Pancreas (tissue), 10 donors: ENCODE measurements around the gene HOXD12. TPM values are rescaled to one million over a fixed set of nuclear protein-coding genes. Genes with fewer than 3 reads are reported as not detected.

Source experiments
- ATAC-seq, 4 donors: fragments of 200-7000 bp; cut with Tn5 transposase; one replicate each; pipeline versions ENCODE4 v1.8.0 to v1.9.1; 2020; ENCODE audit warnings: mild to moderate bottlenecking in 4 of 4, moderate library complexity in 4 of 4
- DNase-seq, 6 donors: peaks; one replicate each; pipeline ENCODE4 v3.0.0-alpha.2; 2020
- FAIRE-seq: peaks from 2 replicates; lab custom pipeline; 2012; peaks lifted over from hg19 to GRCh38; lab: Jason Lieb, UNC
- H3K27ac ChIP-seq, 4 donors: fragments of 200-600 bp; sonication (generic); 1 replicate in 3 of 4; 2 replicates in 1 of 4; pipeline versions ENCODE4 v1.5.0 to v1.8.0; 2020
- H3K27me3 ChIP-seq, 4 donors: fragments of 200-600 bp; one replicate each; pipeline ENCODE4 v1.8.0; 2021
- H3K36me3 ChIP-seq, 3 donors: fragments of 200-600 bp; sonication (generic) in 1 of 3; one replicate each; pipeline versions ENCODE4 v1.5.0 to v1.8.0; 2020 to 2021
- H3K4me1 ChIP-seq, 3 donors: fragments of 200-600 bp; one replicate each; pipeline ENCODE4 v1.8.0; 2021
- H3K4me3 ChIP-seq, 4 donors: fragments of 200-600 bp; sonication (generic) in 2 of 4; one replicate each; pipeline versions ENCODE4 v1.5.0 to v1.8.0; 2020 to 2021
- H3K9me3 ChIP-seq, 4 donors: fragments of 200-600 bp; one replicate each; pipeline ENCODE4 v1.8.0; 2021
- WGBS, 2 donors: extraction: QIAGEN DNeasy Blood & Tissue Kit; methylation state at CpG; one replicate each; pipeline ENCODE4 v1.1.7; 2013; 5-methylcytosine and 5-hydroxymethylcytosine counted together
- intact Hi-C, 3 donors: fragments of 100-400 bp; cut with DNase I; formaldehyde crosslinking; loops; one replicate each; pipeline versions ENCODE4 v1.11.1 to v1.14.2; 2022
- polyA plus RNA-seq, 2 donors: library from polyadenylated mRNA; stranded (reverse); fragments of 200-250 nt; gene quantifications; one replicate each; pipeline ENCODE4 v1.2.3, GENCODE V29; 2013
- total RNA-seq, 6 donors: library from RNA; stranded (reverse); fragmentation: NEBNext Ultra II Directional in 4 of 6; extraction: Animal tissue kit (Norgen Biotek cat#: 25700) in 4 of 6; gene quantifications; one replicate each; pipeline versions ENCODE4 v1.2.1 to v1.2.4, GENCODE V29; 2021 to 2023
- TF ChIP-seq, protein P1 (sequence below), 4 donors: fragments of 200-600 bp; sonication (generic) in 3 of 4; IDR thresholded peaks; one replicate each; pipeline versions ENCODE4 v1.5.0 to v1.8.0; 2021; ENCODE audit warnings: antibody characterized with exemption in 4 of 4
- donor health status: healthy with polysubstance abuse.
- donor health status: DM: no; HTN: no; CAD: no; lungs with moderate emphysema.
- donor health status: DM: no; HTN: no; CAD: no.
- donor health status: control.
- donor health status: control.
- donor health status: Bipolar disorder and iron deficiency.
- donor health status: DM: yes; HTN: yes; CAD: no.
- donor health status: DM: no; HTN: no; CAD: no.
- donor health status: DM: no; HTN: no; CAD: no.
- donor health status: DM: yes; HTN: yes; CAD: no.

HOXD12 gene
- total and polyA plus RNA-seq, 8 donors: not detected

GRCh38 chr2:176111309-176111663 is 11.7 kb downstream of the HOXD12 start:
- no peaks in the 10 kb centered on the region for H3K36me3 ChIP-seq
- intact Hi-C loops: no loop called here
- H3K27ac ChIP-seq: no peak overlapping the region
- peak in 1 of 6 donors; percentile 64 for DNase-seq
- TF ChIP-seq, protein P1, sequence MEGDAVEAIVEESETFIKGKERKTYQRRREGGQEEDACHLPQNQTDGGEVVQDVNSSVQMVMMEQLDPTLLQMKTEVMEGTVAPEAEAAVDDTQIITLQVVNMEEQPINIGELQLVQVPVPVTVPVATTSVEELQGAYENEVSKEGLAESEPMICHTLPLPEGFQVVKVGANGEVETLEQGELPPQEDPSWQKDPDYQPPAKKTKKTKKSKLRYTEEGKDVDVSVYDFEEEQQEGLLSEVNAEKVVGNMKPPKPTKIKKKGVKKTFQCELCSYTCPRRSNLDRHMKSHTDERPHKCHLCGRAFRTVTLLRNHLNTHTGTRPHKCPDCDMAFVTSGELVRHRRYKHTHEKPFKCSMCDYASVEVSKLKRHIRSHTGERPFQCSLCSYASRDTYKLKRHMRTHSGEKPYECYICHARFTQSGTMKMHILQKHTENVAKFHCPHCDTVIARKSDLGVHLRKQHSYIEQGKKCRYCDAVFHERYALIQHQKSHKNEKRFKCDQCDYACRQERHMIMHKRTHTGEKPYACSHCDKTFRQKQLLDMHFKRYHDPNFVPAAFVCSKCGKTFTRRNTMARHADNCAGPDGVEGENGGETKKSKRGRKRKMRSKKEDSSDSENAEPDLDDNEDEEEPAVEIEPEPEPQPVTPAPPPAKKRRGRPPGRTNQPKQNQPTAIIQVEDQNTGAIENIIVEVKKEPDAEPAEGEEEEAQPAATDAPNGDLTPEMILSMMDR (IDR thresholded peaks at IDR 0.05): peak in 1 of 4 donors; percentile 22
- H3K4me3 ChIP-seq: no peak overlapping the region
- peak in 3 of 4 donors; percentile 47 to 70 (median 51) for ATAC-seq
- H3K9me3 ChIP-seq: no peaks in the 10 kb centered on the region
- no peaks in the 10 kb centered on the region for H3K4me1 ChIP-seq
- H3K27me3 ChIP-seq: peaks cover 8 to 89% (median 27%) of the 10 kb centered on the region in 4 donors
- FAIRE-seq: no peak
- WGBS, 2 donors: 4% methylated on average over 16 of the region's 16 CpGs

DNA sequence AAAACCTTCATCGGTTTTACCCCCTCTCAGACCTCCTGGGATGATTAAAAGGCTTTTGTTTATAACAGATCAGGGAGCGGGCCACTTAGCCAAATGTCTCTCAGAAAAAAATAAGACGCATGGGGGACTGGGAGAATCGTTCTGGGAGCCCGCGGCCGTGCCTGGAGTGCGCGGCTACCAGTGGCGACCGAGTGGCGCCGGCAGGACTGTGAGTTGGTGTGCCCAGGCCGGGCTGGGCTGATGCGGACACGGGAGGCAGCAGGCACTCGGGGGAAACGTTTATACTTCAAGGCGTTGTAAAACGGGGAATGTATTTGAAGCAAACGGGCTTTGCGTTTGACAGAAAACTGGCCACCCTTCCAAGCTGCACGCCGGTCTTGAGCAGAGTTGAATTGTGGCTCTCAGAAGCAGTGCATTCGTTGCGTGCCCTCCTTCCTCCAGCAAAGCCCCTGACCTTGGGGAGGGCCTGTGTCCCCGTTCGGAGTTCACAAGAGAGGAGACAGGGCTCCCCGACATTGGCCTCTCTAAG is 12.3 kb downstream of the HOXD12 start:
- no peak overlapping the region for H3K4me3 ChIP-seq
- no peaks in the 10 kb centered on the region for H3K4me1 ChIP-seq
- 5 to 7% methylated on average over 29 of the region's 29 CpGs for WGBS, 2 donors
- TF ChIP-seq, protein P1 (IDR thresholded peaks at IDR 0.05): no peak
- FAIRE-seq (no peak), DNase-seq (no peak), ATAC-seq (no peak)
- H3K27me3 ChIP-seq: peaks cover 8 to 92% (median 33%) of the 10 kb centered on the region in 4 donors
- intact Hi-C loops: no loop called here
- H3K9me3 ChIP-seq: no peaks in the 10 kb centered on the region
- no peaks in the 10 kb centered on the region for H3K36me3 ChIP-seq
- no peak overlapping the region for H3K27ac ChIP-seq

DNA sequence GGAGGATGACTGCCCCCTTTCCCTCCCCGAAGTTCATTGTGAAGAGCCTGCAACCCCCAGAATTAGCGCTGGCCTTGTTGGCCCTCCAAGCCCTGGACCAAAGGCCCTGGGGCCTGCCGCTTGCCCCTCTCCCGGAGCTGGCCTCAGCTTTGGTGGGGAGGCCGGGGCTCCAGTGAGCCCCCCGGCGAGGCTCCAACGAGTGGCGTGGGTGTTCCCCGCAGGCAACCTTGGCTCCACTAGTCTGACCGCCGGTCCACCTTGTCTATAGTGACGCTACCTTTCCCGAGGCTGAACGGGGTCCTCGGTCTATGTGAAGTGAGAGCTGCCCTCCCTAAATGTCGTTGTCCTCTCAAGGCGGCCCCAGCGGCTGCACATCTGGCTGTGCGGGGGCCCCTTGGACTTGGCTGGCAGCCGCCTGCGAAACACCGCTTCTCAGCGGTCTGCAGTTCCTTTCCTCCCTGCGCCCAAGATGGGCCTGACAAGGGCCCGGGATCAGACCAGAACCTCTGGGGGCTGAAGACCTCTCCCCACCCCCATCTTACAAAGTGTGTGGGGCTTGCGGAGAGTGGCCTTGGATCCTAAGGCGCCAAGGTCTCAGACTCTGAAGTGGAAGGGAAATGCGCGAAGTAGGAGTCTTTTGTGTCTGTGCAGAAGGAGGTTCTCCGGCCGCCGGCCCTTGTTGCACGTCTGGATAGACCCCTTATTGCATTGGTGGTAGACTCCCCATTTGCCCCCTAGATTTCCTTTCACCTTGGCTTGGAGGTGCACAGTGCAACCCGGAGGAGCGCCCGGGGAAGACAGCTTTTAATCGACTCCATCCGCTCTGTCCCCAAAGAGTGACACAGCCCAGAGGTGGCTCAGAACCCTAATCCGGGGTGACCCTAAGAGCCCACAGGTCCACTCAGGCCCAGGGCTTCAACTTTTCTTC is 13.0 kb downstream of the HOXD12 start:
- intact Hi-C loops: no loop called here
- Histone ChIP-seq H3K9me3 (no peaks in the 10 kb centered on the region), H3K36me3 (no peaks in the 10 kb centered on the region), H3K4me1 (no peaks in the 10 kb centered on the region), H3K4me3 (no peak overlapping the region), H3K27me3 (peaks cover 8 to 95% (median 34%) of the 10 kb centered on the region in 4 donors), H3K27ac (no peak overlapping the region)
- no peak for ATAC-seq
- no peak for DNase-seq
- TF ChIP-seq, protein P1 (IDR thresholded peaks at IDR 0.05): no peak
- 7 to 8% methylated on average over 40 of the region's 40 CpGs for WGBS, 2 donors
- no peak for FAIRE-seq

GRCh38 chr2:176114120-176114929 is 14.7 kb downstream of the HOXD12 start:
- H3K27ac ChIP-seq: no peak overlapping the region
- no peak for DNase-seq
- H3K9me3 ChIP-seq: no peaks in the 10 kb centered on the region
- H3K27me3 ChIP-seq: peaks cover 8 to 95% (median 36%) of the 10 kb centered on the region in 4 donors
- intact Hi-C loops: no loop called here
- no peaks in the 10 kb centered on the region for H3K4me1 ChIP-seq
- H3K4me3 ChIP-seq: no peak overlapping the region
- ATAC-seq: no peak
- TF ChIP-seq, protein P1 (IDR thresholded peaks at IDR 0.05): no peak
- FAIRE-seq: no peak
- no peaks in the 10 kb centered on the region for H3K36me3 ChIP-seq
- WGBS, 2 donors: 9 to 10% methylated on average over 26 of the region's 26 CpGs
